GM23338 (cell line): ENCODE measurements around the gene OSBPL6.

ENCODE experiments used
- CTCF ChIP-seq, 2 experiments: fragments of 200-600 bp in 1 of 2; sonication (generic) in 1 of 2; conservative IDR thresholded peaks; 2 replicates each; pipeline versions ENCODE4 v1.5.1 to v1.6.1; 2016 to 2017; ENCODE audit warnings: antibody characterized with exemption in 2 of 2, low read depth in 2 of 2, mild to moderate bottlenecking in 2 of 2, moderate library complexity in 1 of 2
- EZH2 ChIP-seq: fragments of 200-600 bp; sonication (generic); IDR thresholded peaks from one replicate; pipeline ENCODE4 v1.8.0; 2017; ENCODE audit warnings: antibody characterized with exemption, mild to moderate bottlenecking, low read depth; ENCODE audit not compliant: unreplicated experiment
- EZH2phosphoT487 ChIP-seq: fragments of 200-600 bp; sonication (generic); IDR thresholded peaks from one replicate; pipeline ENCODE4 v1.8.1; 2018; ENCODE audit warnings: antibody characterized with exemption; ENCODE audit not compliant: unreplicated experiment
- POLR2AphosphoS5 ChIP-seq: IDR thresholded peaks from 2 replicates; pipeline ENCODE4 v1.6.1; 2016; ENCODE audit warnings: antibody characterized with exemption, low read depth
- STAT1 ChIP-seq: IDR thresholded peaks from one replicate; pipeline ENCODE4 v1.6.1; 2016; ENCODE audit warnings: antibody characterized with exemption; ENCODE audit not compliant: unreplicated experiment
- ZNF331 ChIP-seq: fragments of 250-450 bp; sonication (Bioruptor Pico); IDR thresholded peaks from 2 replicates; pipeline ENCODE4 v1.5.0; 2020; ENCODE audit warnings: low read depth, mild to moderate bottlenecking, moderate library complexity

DNA sequence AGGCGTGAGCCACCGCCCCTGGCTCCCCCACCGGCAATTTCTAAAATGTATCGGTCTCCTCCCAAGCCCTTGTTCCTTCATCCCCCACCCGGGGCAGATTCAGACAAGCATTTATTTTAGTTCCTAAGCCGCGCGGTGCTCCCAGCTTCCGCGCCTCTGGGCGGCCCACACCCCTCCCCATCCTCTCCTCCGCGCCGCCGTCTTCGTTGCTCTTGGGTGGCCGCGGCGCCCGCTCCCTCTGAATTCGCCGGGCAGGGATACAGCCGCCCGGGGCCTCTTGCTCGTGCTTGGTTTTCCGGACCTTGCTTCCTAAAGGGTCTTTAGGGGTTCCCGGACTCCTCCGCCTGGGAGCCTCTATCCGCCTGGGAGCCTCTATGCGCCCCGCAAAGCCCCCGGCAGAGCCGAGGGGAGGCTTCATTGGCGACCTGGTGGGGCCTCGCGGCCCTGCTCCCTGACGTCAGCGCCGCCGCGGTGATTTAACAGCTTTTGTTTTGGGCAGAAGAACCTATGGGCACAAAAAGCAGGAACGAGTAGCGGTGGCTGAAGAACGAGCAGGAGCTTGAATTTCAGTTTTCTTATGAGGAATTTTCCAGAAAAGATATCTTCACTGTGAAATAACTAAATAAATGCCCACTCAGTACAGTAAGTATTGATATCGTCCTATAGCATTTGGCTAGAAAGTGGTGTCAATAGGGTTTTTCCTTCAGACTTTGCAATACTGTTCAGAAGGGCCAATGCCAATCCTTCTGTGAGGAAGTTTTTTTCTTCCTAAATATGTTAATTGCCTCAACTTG lies 219.4 kb downstream of the OSBPL6 start:
- TF ChIP-seq POLR2AphosphoS5: peak; percentile 66
- TF ChIP-seq EZH2phosphoT487: no peak
- TF ChIP-seq CTCF (conservative IDR thresholded peaks at IDR 0.05; ENCODE audit: low read depth in 2 of 2): no peak
- no peak for TF ChIP-seq ZNF331 (CRISPR knock-in tag)
- TF ChIP-seq EZH2: no peak
- TF ChIP-seq STAT1: no peak
